ENCODE measurements around the gene CASK.
"Not testable (repeated sequence)": the region's sequence is repeated elsewhere in the genome, so short reads cannot be mapped to it uniquely, and the experiment has no call there.

Gene CASK

GRCh38 chrX:41553688-41554087 is 369.7 kb downstream of the CASK start:
- no peak for DNase-seq

DNA sequence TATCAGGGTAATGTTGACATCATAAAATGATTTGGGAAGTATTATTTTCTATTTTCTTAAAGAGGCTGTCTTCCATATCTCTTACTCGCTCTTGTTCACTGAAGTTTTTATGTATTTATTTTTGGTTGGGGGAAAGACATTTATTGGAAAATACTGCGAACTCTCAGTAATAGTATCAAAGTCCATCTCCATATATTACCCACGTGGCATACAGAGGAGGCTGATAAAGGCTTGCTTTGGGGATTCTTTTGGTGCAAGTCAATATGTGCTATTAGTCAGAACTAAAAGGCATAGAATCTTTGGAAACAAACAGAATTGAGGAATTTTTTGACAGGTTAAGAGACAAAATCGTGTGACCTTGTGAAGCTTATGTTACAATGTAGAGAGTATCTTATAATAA is 374.9 kb downstream of the CASK start:
- no peak for DNase-seq

DNA sequence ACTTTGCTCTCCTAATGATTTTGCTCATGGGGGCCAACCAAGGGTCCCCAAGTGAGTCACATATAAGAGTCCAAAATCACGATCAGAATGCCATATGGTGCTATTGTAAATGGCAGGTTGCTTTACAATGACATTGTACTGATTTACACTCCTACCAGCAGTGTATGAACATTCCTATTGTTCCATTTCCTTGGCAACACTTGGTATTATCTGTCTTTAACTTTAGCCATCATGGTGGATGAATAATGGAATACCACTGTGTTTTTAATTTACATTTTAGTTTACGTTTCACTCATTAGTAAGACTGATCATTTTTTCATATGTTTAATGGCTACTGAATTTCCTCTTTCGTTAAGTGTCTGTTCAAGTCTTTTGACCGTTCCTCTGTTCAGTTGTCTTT is 379.7 kb downstream of the CASK start:
- no peak for DNase-seq

DNA sequence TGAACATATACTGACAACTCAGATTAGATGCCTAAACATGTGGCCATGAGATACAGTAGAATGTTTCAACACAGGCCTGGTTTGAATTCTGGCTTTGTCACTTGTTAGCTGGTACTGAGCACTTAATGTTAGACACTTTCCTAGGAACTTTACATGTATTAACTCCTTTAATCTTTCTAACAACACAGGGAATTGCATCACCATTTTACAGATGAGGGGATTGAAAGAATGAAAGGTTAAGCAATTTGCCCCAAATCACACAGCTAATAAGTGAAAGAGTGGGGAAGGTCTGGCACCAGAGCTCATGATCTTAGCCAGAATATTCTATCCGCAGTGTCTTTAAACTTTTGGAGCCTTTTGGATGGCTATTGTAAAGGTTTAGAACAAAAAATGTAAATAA is 380.3 kb downstream of the CASK start:
- DNase-seq = no peak

DNA sequence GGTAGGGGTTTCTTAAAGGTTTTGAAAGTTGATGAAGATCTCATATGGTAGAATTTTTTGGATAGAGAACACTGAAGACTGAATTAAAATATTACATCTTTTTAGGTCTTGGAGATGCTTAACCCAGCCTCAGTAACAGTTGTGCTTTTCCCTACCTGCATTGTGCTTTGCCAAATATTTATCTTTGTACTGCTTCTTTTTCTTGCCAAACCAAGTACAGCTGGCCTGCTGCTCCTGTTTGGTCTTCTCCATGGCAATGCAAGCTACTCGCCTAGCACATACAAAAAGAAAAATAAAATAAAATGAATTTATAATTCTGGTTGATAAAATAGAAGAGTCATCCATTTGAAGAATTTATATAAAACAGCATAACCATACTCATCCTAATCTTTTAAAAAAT is 380.8 kb downstream of the CASK start:
- no peak for DNase-seq

DNA sequence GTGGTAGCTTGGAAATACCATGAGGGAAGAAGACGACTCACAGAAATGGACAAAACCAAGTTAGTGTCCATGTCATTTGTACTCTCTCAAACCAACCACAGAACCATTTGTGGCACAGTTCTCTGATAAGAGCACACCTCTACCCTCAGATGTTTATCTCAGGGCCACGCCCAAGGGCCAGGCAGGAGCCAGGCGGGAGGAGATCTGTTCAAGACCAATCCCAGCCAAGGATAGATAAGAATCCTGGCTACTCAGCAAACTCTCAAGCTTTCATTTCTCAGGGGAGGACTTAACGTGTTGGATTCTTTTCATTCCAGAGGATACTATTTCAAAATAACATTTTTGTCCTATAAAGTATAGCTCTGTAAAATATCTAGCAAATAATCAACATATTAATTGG is 381.2 kb downstream of the CASK start:
- no peak for DNase-seq

- no peak for DNase-seq
Observed at GRCh38 chrX:41541386-41541785, 382.0 kb downstream of the CASK start.

DNA sequence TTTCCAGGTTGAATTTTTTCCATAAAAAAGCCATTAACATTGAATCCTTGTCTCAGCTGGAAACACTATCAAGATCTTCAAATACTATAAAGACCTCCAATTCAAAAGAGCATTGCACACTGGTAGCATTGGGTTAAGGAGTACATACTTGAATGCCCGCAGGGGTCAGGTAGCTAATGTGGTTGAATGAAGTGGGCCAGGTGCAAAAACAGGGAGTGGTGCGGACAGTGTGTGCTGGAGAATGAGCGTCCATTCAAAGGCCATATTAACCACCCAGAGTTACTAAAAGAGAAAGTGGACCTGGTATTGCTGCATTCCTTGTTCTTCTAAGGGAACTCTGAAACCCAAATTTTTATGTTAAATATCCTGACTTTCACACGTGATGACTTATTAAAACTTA is 384.6 kb downstream of the CASK start:
- DNase-seq = no peak

GRCh38 chrX:41530085-41530484 is 393.3 kb downstream of the CASK start:
- no peak for DNase-seq

DNA sequence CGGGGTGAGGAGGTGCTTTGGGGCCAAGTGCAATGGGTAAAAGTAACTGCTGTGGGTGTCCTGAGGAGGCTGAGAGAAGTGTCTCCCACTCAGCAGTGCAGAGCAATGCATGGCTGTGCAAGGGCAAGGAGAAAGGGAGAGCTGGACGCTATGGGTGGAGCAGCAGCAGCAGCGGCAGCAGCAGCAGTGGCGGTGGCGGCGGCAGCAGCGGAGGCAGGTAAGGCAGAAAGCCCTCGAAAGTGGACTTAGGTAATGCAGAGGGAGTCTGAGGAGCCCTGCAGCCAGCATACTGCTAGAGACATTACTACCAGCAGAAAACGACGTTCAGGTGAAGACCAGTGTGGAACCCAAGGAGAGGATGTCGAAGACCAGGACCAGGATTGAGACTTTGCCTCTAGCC is 394.1 kb downstream of the CASK start:
- DNase-seq = no peak

DNA sequence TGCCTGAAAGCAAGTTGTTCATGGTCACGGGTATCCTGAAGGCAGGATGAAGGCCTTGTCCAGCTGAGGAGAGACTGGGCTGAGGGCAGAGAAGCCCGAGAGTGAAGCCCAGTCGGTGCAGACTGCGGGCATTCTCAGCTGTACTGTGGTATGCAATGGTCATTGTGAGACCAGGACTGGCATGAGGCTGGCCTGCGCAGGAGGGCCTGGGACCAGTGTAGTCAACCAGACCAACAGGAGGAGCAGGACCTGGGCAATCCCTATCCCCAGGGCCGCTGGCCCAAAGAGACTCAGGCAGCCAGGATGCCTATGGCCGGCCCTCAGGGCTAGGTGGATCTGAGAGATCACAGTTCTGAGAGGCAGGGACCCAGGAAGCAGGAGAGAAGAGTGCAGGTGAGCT is 394.6 kb downstream of the CASK start:
- DNase-seq = no peak

- DNase-seq = no peak
Observed at GRCh38 chrX:41526925-41527324, 396.4 kb downstream of the CASK start.

- DNase-seq = no peak
Observed at GRCh38 chrX:41526271-41526670, 397.1 kb downstream of the CASK start.

- no peak for DNase-seq
Observed at GRCh38 chrX:41522671-41523070, 400.7 kb downstream of the CASK start.

DNA sequence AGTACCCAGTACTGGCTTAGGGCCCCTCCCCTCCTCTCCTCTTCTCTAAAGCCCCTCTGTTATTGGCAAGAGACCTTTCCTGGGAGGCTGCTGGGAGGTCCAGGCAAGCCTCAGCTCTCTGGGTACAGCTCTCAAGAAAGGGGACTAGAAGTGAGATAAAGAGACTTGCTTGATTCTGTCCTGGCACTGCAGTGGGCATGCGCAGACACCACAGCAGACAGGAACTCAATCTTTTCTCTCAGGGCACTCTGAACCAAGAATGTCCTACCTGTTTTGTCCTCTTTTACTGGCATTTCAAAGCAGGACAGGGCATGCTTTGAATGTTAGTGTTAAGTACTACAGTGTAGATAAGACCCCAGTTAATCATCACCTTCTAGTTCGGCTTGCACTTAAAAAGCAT is 401.3 kb downstream of the CASK start:
- DNase-seq = no peak

GRCh38 chrX:41519468-41519867 is 403.9 kb downstream of the CASK start:
- DNase-seq = no peak

DNA sequence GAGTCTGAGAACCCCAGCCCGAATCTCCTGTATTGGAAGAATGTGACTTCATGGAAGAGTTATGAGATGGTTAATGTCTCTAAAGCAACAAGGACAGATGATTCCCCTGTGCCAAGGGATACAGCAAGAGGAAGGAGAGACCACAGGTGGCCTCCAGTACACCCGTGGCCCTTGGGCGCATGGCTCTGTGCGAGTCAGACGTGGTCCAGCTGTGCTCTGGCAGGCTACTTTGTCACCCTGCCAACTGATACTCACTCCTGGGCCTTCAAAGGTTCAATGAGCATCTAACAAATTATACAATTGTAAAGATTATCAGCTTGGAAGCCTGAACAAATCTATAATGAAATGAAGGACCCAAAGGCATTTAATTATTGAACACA is 404.5 kb downstream of the CASK start:
- no peak for DNase-seq

GRCh38 chrX:41518127-41518840 is 405.1 kb downstream of the CASK start:
- no peak for DNase-seq

DNA sequence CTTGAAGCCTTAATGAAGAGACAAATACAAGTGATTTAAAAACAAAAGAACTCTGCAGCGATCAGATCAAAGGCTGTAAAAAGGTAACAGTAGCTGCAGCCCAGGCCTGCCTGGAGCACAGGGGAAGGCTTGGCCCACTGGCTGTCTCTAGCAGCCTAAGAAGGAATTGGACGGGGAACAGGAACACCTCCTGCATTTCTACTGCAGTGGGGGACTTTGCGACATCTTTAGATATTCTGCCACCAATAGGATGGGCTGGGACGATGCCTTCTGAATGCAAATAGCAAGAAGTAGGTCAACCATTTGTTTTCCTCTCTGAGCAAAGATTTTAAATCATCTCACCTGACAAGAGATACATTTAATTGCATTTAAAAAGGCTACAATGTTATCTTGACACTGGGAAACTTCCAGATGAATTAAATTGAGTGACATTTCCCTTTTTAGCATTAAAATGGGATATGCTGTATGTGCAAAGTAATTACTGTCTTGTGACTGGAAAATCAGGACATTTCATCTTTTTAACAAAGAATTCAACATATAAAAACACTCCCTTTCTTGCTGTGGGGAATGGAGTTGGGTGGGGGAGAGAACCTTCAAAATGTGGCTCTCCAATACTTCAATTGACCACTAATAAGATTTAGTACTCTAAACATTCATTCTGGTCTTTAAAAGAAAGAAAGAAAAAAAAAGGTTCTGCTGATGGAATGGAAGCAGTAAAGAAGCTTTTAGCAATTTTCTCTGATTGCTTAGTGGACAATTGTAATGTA is 406.2 kb downstream of the CASK start:
- DNase-seq = no peak

- no peak for DNase-seq
Observed at GRCh38 chrX:41516456-41516855, 406.9 kb downstream of the CASK start.

- DNase-seq = no peak
Observed at GRCh38 chrX:41515376-41515775, 408.0 kb downstream of the CASK start.

DNA sequence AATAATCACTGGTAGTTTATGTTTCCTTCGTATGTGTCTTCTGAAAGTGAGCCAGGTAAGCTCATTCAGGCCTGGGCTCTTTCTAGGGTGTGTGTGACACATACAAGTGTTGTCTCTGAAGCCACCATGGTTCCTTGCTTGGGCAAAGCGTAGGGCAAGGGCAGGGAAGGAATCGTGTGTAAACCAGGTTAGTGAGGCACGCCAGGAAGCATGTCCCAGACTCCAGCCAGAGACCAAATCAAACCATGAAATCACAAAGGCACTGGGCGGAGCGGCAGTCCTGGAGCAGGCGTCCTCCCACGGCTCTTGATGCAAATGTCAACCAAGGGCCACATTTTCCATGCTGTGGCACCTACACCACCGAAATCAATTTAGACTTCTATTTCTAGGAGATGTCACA is 409.2 kb downstream of the CASK start:
- DNase-seq = no peak

DNA sequence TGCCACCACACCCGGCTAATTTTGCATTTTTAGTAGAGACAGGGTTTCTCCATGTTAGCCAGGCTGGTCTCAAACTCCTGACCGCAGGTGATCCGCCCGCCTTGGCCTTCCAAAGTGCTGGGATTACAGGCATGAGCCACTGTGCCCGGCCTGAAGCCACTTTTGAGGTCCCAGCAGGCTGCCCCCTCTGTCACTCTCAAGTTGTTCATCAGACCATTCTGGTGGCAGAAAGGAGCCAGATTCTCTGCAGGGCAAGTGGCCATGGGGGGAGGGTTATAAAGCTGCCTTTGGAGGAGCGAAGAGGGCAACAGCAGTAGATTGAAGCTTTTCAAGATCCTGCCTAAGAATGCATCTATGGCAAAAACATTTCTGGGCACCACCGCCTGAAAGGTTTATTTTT is 410.5 kb downstream of the CASK start:
- DNase-seq = not testable (repeated sequence)

DNA sequence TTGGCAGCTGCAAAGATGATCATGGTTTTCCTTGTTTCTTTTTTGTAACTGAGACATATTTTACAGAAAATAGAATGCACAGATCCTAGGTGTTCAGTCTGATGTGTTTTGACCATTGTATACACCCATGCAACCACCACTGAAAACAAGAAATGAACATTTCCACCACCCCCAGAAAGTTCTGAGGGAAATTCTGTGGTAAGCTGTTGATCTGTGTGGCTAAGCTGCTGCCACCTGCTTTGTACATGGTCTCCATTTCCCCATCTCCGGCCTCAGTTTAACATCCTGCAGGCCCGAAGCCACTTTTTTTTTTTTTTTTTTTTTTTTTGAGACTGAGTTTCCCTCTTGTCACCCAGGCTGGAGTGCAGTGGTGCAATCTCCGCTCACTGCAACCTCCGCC is 411.0 kb downstream of the CASK start:
- no peak for DNase-seq

- DNase-seq = no peak
Observed at GRCh38 chrX:41507919-41508318, 415.4 kb downstream of the CASK start.
